Measurements from ENCODE around the gene TECTA. TPM values are rescaled to one million over a fixed set of nuclear protein-coding genes. Genes with fewer than 3 reads are reported as not detected.

TECTA gene
- total and polyA plus RNA-seq, 11 donors, result 0.42 to 1.3 (median 0.95) TPM

GRCh38 chr11:121141066-121141465 lies 40.0 kb downstream of the TECTA start:
- Histone ChIP-seq H3K27me3 (no peaks in the 10 kb centered on the region), H3K36me3 (no peaks in the 10 kb centered on the region), H3K4me3 (no peak overlapping the region), H3K9me3 (no peaks in the 10 kb centered on the region), H3K27ac (no peak overlapping the region), H3K4me1 (peaks cover 0 to 7% (median 0%) of the 10 kb centered on the region in 12 donors)
- intact Hi-C loops (cut with DNase I), result no loop called here
- no peak for DNase-seq
- 73 to 88% (median 79%) methylated on average over 1 of the region's 1 CpG for WGBS, 4 donors
- TF ChIP-seq CTCF (IDR thresholded peaks at IDR 0.05) (no peak), POLR2A (IDR thresholded peaks at IDR 0.05) (no peak)
- peak in 1 of 4 donors; percentile 38 for ATAC-seq

GRCh38 chr11:121143921-121144320 lies 42.9 kb downstream of the TECTA start:
- no peaks in the 10 kb centered on the region for H3K36me3 ChIP-seq
- no peak overlapping the region for H3K4me3 ChIP-seq
- DNase-seq (no peak), ATAC-seq (no peak)
- H3K4me1 ChIP-seq, result peaks cover 0 to 7% (median 0%) of the 10 kb centered on the region in 12 donors
- intact Hi-C loops (cut with DNase I), result no loop called here
- no peak overlapping the region for H3K27ac ChIP-seq
- TF ChIP-seq POLR2A (IDR thresholded peaks at IDR 0.05) (no peak), CTCF (IDR thresholded peaks at IDR 0.05) (no peak)
- WGBS, 4 donors, result 66 to 75% (median 72%) methylated on average over 5 of the region's 5 CpGs
- no peaks in the 10 kb centered on the region for H3K27me3 ChIP-seq
- no peaks in the 10 kb centered on the region for H3K9me3 ChIP-seq

- intact Hi-C loops (cut with DNase I), result no loop called here
- H3K4me1 ChIP-seq, result peaks cover 0 to 7% (median 0%) of the 10 kb centered on the region in 12 donors
- H3K27ac ChIP-seq, result no peak overlapping the region
- H3K9me3 ChIP-seq, result no peaks in the 10 kb centered on the region
- TF ChIP-seq POLR2A (IDR thresholded peaks at IDR 0.05), result no peak
- no peak for TF ChIP-seq CTCF (IDR thresholded peaks at IDR 0.05)
- no peak for ATAC-seq
- no peak overlapping the region for H3K4me3 ChIP-seq
- H3K36me3 ChIP-seq, result no peaks in the 10 kb centered on the region
- DNase-seq, result no peak
- 69 to 79% (median 74%) methylated on average over 5 of the region's 5 CpGs for WGBS, 4 donors
- no peaks in the 10 kb centered on the region for H3K27me3 ChIP-seq
Measured at GRCh38 chr11:121144723-121145122, 43.7 kb downstream of the TECTA start.

- TF ChIP-seq CTCF (IDR thresholded peaks at IDR 0.05) (no peak), POLR2A (IDR thresholded peaks at IDR 0.05) (no peak)
- Histone ChIP-seq H3K36me3 (no peaks in the 10 kb centered on the region), H3K27ac (no peak overlapping the region), H3K9me3 (no peaks in the 10 kb centered on the region), H3K4me1 (peaks cover 0 to 7% (median 0%) of the 10 kb centered on the region in 12 donors), H3K27me3 (no peaks in the 10 kb centered on the region), H3K4me3 (no peak overlapping the region)
- intact Hi-C loops (cut with DNase I), result no loop called here
- DNase-seq (no peak), ATAC-seq (no peak)
- 88 to 99% (median 94%) methylated on average over 8 to 11 of the region's 11 CpGs for WGBS, 4 donors
Measured at GRCh38 chr11:121145826-121146225, 44.8 kb downstream of the TECTA start.

Measured in heart left ventricle (tissue), 16 donors.